Effector memory CD4-positive, alpha-beta T cell (primary cell): Measurements from ENCODE around the gene PSMD13.

ENCODE experiments used
- DNase-seq, 3 donors: peaks; one replicate each; pipeline ENCODE4 v3.0.0-alpha.2; 2020
- H3K27ac ChIP-seq: 2 replicates; pipeline ENCODE4 v1.7.0; 2013; ENCODE audit warnings: mild to moderate bottlenecking, low read length, moderate library complexity; ENCODE audit not compliant: insufficient read depth, poor library complexity, severe bottlenecking
- H3K27me3 ChIP-seq: replicated peaks from 2 replicates; pipeline ENCODE4 v1.7.0; 2013; ENCODE audit warnings: mild to moderate bottlenecking, low read length; ENCODE audit not compliant: insufficient read depth, control insufficient read depth, poor library complexity, severe bottlenecking
- H3K36me3 ChIP-seq: 2 replicates; pipeline ENCODE4 v1.7.0; 2013; ENCODE audit warnings: mild to moderate bottlenecking, low read length, moderate library complexity; ENCODE audit not compliant: control insufficient read depth, insufficient read depth
- H3K4me1 ChIP-seq: 2 replicates; pipeline ENCODE4 v1.7.0; 2013; ENCODE audit warnings: low read length, mild to moderate bottlenecking; ENCODE audit not compliant: control insufficient read depth, insufficient read depth, poor library complexity, severe bottlenecking
- H3K4me3 ChIP-seq: 2 replicates; pipeline ENCODE4 v1.7.0; 2013; ENCODE audit warnings: low read length, low read depth, mild to moderate bottlenecking; ENCODE audit not compliant: insufficient read depth, poor library complexity, severe bottlenecking
- H3K9me3 ChIP-seq: 2 replicates; pipeline ENCODE4 v1.7.0; 2013; ENCODE audit warnings: mild to moderate bottlenecking, low read length, moderate library complexity; ENCODE audit not compliant: control insufficient read depth

The PSMD13 gene

DNA sequence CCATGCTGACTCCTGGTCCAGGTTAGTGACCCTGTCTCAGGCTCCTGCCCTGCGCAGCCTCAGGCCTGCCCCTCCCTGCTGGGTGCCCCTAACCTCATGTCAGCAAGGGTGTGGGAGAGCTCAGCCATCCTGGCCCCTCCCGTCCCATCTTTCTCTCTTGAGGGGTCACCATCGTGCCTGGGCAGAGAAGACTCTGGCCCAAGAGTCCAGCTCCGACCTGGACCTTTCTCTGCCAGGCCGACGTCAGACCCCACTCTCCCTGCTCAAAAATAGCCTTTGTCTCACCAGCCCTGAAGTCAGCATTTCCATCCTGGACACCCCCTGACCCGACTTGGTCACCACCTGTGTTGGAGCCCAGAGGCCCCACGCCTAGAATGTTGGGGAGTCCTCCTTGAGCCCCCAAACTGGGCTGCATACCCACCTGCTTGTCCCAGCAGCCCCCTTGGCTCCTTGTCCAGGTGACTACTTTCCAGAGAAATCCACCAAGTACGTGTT, 39.0 kb upstream of the PSMD13 start:
- Histone ChIP-seq H3K27me3 (no peaks in the 10 kb centered on the region), H3K9me3 (no peaks in the 10 kb centered on the region), H3K36me3 (peaks cover 2% of the 10 kb centered on the region), H3K4me3 (no peak overlapping the region), H3K27ac (no peak overlapping the region), H3K4me1 (peaks cover 4% of the 10 kb centered on the region)
- DNase-seq, result no peak

DNA sequence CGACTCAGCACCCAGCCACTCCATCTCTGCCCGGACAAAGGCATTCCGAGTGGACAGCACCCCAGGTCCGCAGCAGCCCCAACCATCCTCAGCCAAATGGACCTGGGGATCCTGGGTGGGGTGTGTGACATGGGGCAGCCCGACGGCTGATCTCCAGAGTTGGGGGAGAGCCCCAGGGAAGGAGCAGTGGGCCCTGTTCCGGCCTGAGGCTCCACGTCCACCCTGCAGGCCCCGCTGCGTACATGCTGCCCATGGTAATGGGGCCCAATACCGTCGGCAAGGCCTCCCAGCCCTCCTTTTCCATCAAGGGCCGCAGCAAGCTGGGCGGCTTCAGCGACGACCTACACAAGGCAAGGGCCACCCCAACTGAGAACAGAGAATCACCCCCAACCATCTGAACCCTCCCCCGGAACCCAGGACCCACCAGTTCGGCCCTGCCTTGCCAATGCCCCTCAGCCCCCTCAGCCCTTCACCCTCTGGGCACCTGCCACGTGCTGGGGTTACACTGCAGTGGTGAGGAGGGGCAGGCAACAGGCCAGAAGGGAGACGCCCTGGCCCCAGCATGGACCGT, 38.5 kb upstream of the PSMD13 start:
- DNase-seq, result no peak
- Histone ChIP-seq H3K27ac (no peak overlapping the region), H3K9me3 (no peaks in the 10 kb centered on the region), H3K36me3 (peaks cover 7% of the 10 kb centered on the region), H3K27me3 (no peaks in the 10 kb centered on the region), H3K4me3 (no peak overlapping the region), H3K4me1 (peaks cover 9% of the 10 kb centered on the region)

DNA sequence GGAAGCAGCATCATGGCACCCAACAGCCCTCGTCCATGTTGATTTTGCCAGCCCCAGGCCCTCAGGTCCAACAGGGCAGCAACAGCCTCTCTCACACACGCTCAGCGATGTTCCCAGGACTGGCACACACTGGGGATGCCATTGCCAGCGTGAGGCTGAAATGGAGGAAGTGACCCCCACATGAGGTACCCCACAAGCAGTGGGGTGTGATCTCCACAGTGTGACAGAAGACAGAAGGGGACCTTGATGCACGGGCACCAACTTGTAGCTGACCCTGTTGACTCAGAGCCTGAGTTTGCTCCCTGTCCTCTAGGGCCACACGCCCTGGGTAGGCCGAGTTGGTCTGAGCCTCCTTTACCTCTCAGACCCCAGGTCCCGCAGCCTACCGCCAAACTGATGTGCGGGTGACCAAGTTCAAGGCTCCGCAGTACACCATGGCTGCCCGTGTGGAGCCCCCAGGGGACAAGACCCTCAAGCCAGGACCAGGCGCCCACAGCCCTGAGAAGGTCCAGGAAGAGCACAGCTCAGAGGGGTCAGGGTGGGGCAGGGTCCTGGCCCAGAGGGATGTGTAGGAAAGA, 37.7 kb upstream of the PSMD13 start:
- no peak for DNase-seq
- peaks cover 15% of the 10 kb centered on the region for H3K36me3 ChIP-seq

DNA sequence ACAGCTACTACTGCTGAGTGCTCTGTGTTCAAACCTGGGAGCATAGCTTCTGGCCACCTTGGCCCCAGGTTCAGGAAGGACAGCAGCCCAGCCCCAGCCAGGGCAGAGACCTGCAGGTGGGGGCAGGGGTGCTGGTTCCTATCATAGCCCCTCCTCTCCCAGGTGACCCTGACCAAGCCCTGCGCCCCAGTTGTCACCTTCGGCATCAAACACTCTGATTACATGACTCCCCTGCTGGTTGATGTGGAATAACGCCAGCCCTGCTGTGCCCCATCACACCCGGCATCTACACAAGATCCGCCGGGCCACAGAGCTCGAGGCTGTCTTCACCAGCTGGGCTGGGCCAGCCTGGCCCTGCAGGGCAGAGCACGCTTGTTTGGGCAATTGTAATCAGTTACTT, 37.0 kb upstream of the PSMD13 start:
- DNase-seq, result no peak
- Histone ChIP-seq H3K9me3 (no peaks in the 10 kb centered on the region), H3K27ac (no peak overlapping the region), H3K27me3 (no peaks in the 10 kb centered on the region), H3K4me3 (no peak overlapping the region), H3K4me1 (peaks cover 9% of the 10 kb centered on the region), H3K36me3 (peaks cover 20% of the 10 kb centered on the region)

More for the DNA sequence above, 37.7 kb upstream of the PSMD13 start:
- H3K27me3 ChIP-seq, result no peaks in the 10 kb centered on the region
- H3K9me3 ChIP-seq, result no peaks in the 10 kb centered on the region
- H3K27ac ChIP-seq, result no peak overlapping the region
- H3K4me3 ChIP-seq, result no peak overlapping the region
- peaks cover 9% of the 10 kb centered on the region for H3K4me1 ChIP-seq

DNA sequence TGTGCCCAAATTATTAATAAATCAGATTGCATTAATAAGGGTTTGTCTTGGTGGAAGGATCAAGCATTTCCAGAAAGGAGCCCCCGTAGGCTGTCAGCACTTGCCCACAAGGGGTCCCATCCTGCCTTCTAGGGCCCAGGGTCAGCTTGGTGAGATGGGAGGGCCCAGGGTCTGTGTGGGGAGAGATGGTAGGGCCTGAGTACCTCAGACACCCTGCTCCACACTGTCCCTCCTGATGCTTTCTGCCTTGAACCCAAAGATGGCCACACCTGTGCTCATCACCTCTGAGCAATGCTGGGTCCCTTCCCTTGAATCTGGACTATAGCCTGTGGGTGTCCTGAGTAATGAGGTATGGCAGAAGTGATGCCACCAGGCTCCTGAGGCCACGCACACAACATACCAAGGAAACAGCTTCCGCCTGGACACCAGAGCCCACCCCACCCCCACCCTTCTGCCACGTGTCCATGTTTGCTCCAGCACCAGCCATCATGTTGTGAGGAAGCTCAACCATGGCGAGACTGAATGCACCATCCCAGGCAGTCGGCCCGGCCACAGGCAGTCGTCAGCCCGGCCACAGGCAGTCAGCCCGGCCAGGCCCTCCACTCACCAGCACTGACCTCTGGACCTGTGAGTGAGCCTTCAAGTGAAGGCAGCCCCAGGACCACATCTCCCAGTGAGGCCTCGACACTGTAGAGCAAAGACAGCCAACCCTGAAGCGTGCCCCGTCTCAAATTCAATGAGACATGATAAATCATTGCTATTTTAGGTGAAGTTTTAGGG, 36.4 kb upstream of the PSMD13 start:
- peaks cover 26% of the 10 kb centered on the region for H3K36me3 ChIP-seq
- no peaks in the 10 kb centered on the region for H3K27me3 ChIP-seq
- no peaks in the 10 kb centered on the region for H3K9me3 ChIP-seq
- no peak for DNase-seq
- H3K4me1 ChIP-seq, result peaks cover 13% of the 10 kb centered on the region
- H3K27ac ChIP-seq, result no peak overlapping the region
- no peak overlapping the region for H3K4me3 ChIP-seq

DNA sequence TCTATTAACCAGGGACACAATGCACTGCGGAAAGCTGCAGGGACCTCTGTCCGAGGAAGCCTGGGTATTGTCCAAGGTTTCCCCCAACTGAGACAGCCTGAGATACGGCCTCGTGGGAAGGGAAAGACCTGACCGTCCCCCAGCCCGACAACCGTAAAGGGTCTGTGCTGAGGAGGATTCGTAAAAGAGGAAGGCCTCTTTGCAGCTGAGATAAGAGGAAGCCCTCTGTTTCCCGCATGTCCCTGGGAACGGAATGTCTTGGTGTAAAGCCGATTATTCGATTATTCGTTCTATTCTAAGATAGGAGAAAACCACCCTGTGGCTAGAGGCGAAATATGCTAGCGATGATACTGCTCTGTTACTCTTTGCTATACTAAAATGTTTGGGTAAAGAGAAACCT, 34.8 kb upstream of the PSMD13 start:
- Histone ChIP-seq H3K27ac (no peak overlapping the region), H3K9me3 (no peaks in the 10 kb centered on the region), H3K4me1 (peaks cover 26% of the 10 kb centered on the region), H3K36me3 (peaks cover 28% of the 10 kb centered on the region), H3K27me3 (no peaks in the 10 kb centered on the region), H3K4me3 (no peak overlapping the region)
- DNase-seq, result no peak

DNA sequence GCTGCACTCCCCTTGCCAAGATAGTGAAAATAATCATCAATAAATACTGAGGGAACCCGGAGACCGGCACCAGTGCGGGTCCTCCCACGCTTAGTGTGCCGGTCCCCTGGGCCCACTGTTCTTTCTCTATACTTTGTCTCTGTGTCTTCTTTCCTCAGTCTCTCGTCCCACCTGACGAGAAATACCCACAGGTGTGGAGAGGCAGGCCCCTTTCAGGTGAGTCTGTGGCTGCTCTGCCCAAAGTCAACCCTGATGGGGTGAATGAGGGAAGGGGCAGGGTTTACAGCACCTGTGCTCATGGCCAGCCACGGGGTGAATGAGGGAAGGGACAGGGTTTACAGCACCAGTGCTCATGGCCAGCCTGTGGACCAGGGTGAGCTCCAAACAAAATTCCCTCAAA, 34.3 kb upstream of the PSMD13 start:
- peaks cover 28% of the 10 kb centered on the region for H3K36me3 ChIP-seq
- H3K4me1 ChIP-seq, result peaks cover 26% of the 10 kb centered on the region
- H3K9me3 ChIP-seq, result no peaks in the 10 kb centered on the region
- H3K27ac ChIP-seq, result no peak overlapping the region
- no peak for DNase-seq
- H3K27me3 ChIP-seq, result no peaks in the 10 kb centered on the region
- no peak overlapping the region for H3K4me3 ChIP-seq

DNA sequence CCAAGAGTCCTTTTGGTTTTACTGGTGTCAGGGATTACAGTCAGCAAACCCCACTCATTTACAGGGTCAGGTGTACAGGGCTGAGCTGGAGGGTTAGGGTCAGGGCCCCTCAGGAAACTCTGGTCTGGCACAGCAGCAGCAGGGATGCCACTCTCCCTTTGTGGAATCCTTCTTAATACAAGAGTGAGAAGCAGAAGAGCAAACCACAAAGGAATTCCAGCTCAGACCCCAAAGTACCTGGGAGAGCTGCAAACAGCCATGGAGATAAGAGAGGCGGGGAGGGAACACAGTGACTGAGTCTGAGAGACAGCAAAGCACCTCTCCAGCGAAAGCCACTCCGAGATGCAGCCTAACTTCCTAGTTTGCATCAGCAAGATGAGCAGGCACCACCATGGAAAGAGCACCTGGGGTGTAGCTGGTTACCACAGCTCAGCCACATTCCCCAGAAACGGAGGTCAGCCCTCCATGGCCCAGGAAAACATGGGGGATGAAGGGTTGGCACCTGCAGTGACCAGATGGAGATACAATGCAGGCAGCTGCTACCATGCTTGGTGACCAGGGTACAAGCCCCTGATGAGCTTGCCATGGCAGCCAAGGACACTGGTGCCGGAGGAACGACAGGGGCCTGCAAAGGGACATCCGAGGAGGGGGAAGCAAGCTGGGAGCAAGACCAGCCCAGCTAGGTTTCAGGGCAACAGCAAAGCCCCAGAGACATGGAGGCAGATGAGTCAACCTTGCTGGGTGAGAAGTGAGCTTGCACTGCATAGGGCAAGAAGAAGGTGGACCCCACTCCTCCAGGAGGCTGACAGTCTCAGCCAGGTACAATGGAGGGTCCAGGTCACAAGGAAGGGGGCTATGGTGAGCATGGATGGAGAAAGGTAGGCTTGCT, 33.5 kb upstream of the PSMD13 start:
- Histone ChIP-seq H3K9me3 (no peaks in the 10 kb centered on the region), H3K4me3 (no peak overlapping the region), H3K4me1 (peaks cover 26% of the 10 kb centered on the region), H3K36me3 (peaks cover 28% of the 10 kb centered on the region), H3K27me3 (no peaks in the 10 kb centered on the region), H3K27ac (no peak overlapping the region)
- no peak for DNase-seq

DNA sequence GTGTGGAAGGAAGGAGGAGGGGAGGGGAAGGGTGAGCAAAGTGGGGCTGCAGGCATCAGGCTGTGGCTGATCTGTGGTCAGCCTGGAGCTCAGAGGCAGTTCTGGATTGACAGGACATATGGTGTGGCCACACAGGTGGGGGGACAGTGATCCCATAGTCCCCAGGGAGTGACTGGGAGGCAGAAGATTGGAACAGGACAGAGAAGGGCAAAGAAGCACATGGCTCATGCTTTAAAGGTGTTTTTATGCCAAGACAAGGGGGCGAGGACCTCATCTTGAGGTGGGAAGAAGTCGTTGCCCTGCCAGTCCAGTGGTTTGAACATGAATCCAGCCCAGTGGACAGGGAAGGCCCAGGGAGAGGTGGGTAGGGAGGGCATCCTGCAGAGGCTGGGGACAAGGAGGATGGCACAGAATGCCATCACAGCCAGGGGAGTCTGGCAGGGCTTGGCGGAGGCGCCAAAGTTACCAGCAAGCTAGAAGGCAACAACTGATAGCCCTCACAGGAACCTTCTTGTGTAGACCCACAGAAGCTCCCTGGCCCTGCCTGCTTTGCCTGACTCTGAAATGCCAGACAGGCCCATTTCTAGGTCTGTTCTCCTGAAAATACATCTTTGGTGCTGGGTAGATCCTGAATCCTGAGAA, 32.7 kb upstream of the PSMD13 start:
- no peaks in the 10 kb centered on the region for H3K27me3 ChIP-seq
- no peak overlapping the region for H3K27ac ChIP-seq
- H3K4me1 ChIP-seq, result peaks cover 27% of the 10 kb centered on the region
- H3K4me3 ChIP-seq, result no peak overlapping the region
- DNase-seq, result no peak
- peaks cover 28% of the 10 kb centered on the region for H3K36me3 ChIP-seq
- no peaks in the 10 kb centered on the region for H3K9me3 ChIP-seq
